Urinary bladder (tissue), 4 donors: ENCODE measurements around the gene ARMC8. TPM values are rescaled to one million over a fixed set of nuclear protein-coding genes. Genes with fewer than 3 reads are reported as not detected.
A peak's percentile ranks its signal among the peaks of the same experiment; 100 is the strongest.
"Not testable (repeated sequence)": the region's sequence is repeated elsewhere in the genome, so short reads cannot be mapped to it uniquely, and the experiment has no call there.

ENCODE experiments used
- DNase-seq: peaks from one replicate; pipeline ENCODE4 v3.0.0-alpha.2; 2015; ENCODE audit errors: extremely low spot score
- H3K27ac ChIP-seq: one replicate; pipeline ENCODE4 v1.5.1; 2013; ENCODE audit warnings: low read depth, mild to moderate bottlenecking, moderate library complexity
- H3K36me3 ChIP-seq: one replicate; pipeline ENCODE4 v1.6.1; 2013; ENCODE audit warnings: mild to moderate bottlenecking, moderate library complexity; ENCODE audit not compliant: insufficient read depth
- H3K4me1 ChIP-seq: one replicate; pipeline ENCODE4 v1.6.1; 2013; ENCODE audit warnings: mild to moderate bottlenecking, moderate library complexity; ENCODE audit not compliant: insufficient read depth
- H3K4me3 ChIP-seq: one replicate; pipeline ENCODE4 v1.5.1; 2013; ENCODE audit warnings: low read depth, low read length
- WGBS: extraction: QIAGEN DNeasy Blood & Tissue Kit; methylation state at CpG from one replicate; pipeline ENCODE4 v1.1.7; 2013; 5-methylcytosine and 5-hydroxymethylcytosine counted together
- polyA plus RNA-seq: library from polyadenylated mRNA; stranded (reverse); fragments of 200-250 nt; gene quantifications from one replicate; pipeline ENCODE4 v1.2.3, GENCODE V29; 2013
- total RNA-seq: library from RNA; depleted of rRNA; stranded (reverse); fragments of >200 nt; gene quantifications from one replicate; pipeline ENCODE4 v1.2.3, GENCODE V29; 2014
- donor health status: healthy with polysubstance abuse.
- donor health status: healthy.

Gene ARMC8
- total RNA-seq (83.3 TPM), polyA plus RNA-seq (33.0 TPM)

GRCh38 chr3:138187296-138188012, at the start of gene ARMC8:
Gene ARMC8, plus strand, starts transcription at chr3:138187301. Its CDS starts 254 bp downstream, at chr3:138187555.
- H3K4me1 ChIP-seq, result no peaks in the 10 kb centered on the region
- H3K36me3 ChIP-seq, result no peaks in the 10 kb centered on the region
- peak within 1 kb of the TSS; percentile 87 for H3K4me3 ChIP-seq
- peak within 1 kb of the TSS; percentile 95 for H3K27ac ChIP-seq
- under 1% methylated on average over 59 of the region's 59 CpGs for WGBS
- DNase-seq, result no peak

GRCh38 chr3:138137861-138138260, 49.2 kb upstream of the ARMC8 start:
- no peak overlapping the region for H3K27ac ChIP-seq
- WGBS, result 67% methylated on average over 2 of the region's 2 CpGs
- H3K4me1 ChIP-seq, result no peaks in the 10 kb centered on the region
- no peaks in the 10 kb centered on the region for H3K36me3 ChIP-seq
- no peak overlapping the region for H3K4me3 ChIP-seq
- no peak for DNase-seq

- Histone ChIP-seq H3K4me1 (no peaks in the 10 kb centered on the region), H3K36me3 (no peaks in the 10 kb centered on the region), H3K27ac (no peak overlapping the region), H3K4me3 (no peak overlapping the region)
- no peak for DNase-seq
- WGBS, result 34% methylated on average over 2 of the region's 2 CpGs
Measured at GRCh38 chr3:138139691-138140090, 47.4 kb upstream of the ARMC8 start.

GRCh38 chr3:138140940-138141339, 46.2 kb upstream of the ARMC8 start:
- no peak overlapping the region for H3K27ac ChIP-seq
- no peaks in the 10 kb centered on the region for H3K36me3 ChIP-seq
- H3K4me1 ChIP-seq, result no peaks in the 10 kb centered on the region
- DNase-seq, result no peak
- H3K4me3 ChIP-seq, result no peak overlapping the region

- DNase-seq, H3K4me1 ChIP-seq, H3K27ac ChIP-seq, H3K36me3 ChIP-seq, H3K4me3 ChIP-seq: not testable (repeated sequence)
- 79% methylated on average over 3 of the region's 3 CpGs for whole genome bisulfite sequencing
Measured at GRCh38 chr3:138142181-138142580, 44.9 kb upstream of the ARMC8 start.

GRCh38 chr3:138148503-138148902, 38.6 kb upstream of the ARMC8 start:
- no peaks in the 10 kb centered on the region for H3K36me3 ChIP-seq
- no peak overlapping the region for H3K27ac ChIP-seq
- WGBS, result 74% methylated on average over 4 of the region's 4 CpGs
- no peak for DNase-seq
- no peak overlapping the region for H3K4me3 ChIP-seq
- H3K4me1 ChIP-seq, result no peaks in the 10 kb centered on the region

- Histone ChIP-seq H3K36me3 (no peaks in the 10 kb centered on the region), H3K4me3 (no peak overlapping the region)
Measured at GRCh38 chr3:138154534-138154933, 32.6 kb upstream of the ARMC8 start.

GRCh38 chr3:138157743-138158142, 29.4 kb upstream of the ARMC8 start:
- WGBS, result 96% methylated on average over 4 of the region's 4 CpGs

More at GRCh38 chr3:138154534-138154933, 32.6 kb upstream of the ARMC8 start:
- DNase-seq, result no peak
- no peaks in the 10 kb centered on the region for H3K4me1 ChIP-seq
- no peak overlapping the region for H3K27ac ChIP-seq

GRCh38 chr3:138165061-138165460, 22.0 kb upstream of the ARMC8 start:
- WGBS, result 99% methylated on average over 2 of the region's 2 CpGs
- DNase-seq, result no peak
- Histone ChIP-seq H3K27ac (no peak overlapping the region), H3K4me1 (no peaks in the 10 kb centered on the region), H3K4me3 (no peak overlapping the region), H3K36me3 (peaks cover 10% of the 10 kb centered on the region)

More at GRCh38 chr3:138157743-138158142, 29.4 kb upstream of the ARMC8 start:
- DNase-seq, result no peak
- H3K4me1 ChIP-seq, result no peaks in the 10 kb centered on the region
- no peak overlapping the region for H3K27ac ChIP-seq
- H3K36me3 ChIP-seq, result no peaks in the 10 kb centered on the region
- no peak overlapping the region for H3K4me3 ChIP-seq

- DNase-seq, result no peak
- Histone ChIP-seq H3K36me3 (peaks cover 4% of the 10 kb centered on the region), H3K4me1 (no peaks in the 10 kb centered on the region), H3K4me3 (no peak overlapping the region), H3K27ac (no peak overlapping the region)
- 83% methylated on average over 2 of the region's 2 CpGs for WGBS
Measured at GRCh38 chr3:138172625-138173024, 14.5 kb upstream of the ARMC8 start.

- H3K27ac ChIP-seq, result no peak overlapping the region
Measured at GRCh38 chr3:138173769-138174420, 13.2 kb upstream of the ARMC8 start.

GRCh38 chr3:138174421-138175131, 12.5 kb upstream of the ARMC8 start, which contains the start of gene DBR1:
Gene DBR1, minus strand, starts transcription at chr3:138174921. Its CDS starts 126 bp downstream, at chr3:138174795.
- Histone ChIP-seq H3K4me3 (peak within 1 kb of the TSS; percentile 59), H3K27ac (peak within 1 kb of the TSS; percentile 46), H3K36me3 (peaks cover 1% of the 10 kb centered on the region), H3K4me1 (no peaks in the 10 kb centered on the region)
- under 1% methylated on average over 38 of the region's 38 CpGs for WGBS
- peak; percentile 81 for DNase-seq

More at GRCh38 chr3:138173769-138174420, 13.2 kb upstream of the ARMC8 start:
- no peaks in the 10 kb centered on the region for H3K4me1 ChIP-seq
- peaks cover 3% of the 10 kb centered on the region for H3K36me3 ChIP-seq
- WGBS, result 57% methylated on average over 13 of the region's 13 CpGs
- no peak for DNase-seq
- peak overlapping the region; percentile 59 for H3K4me3 ChIP-seq

- no peak overlapping the region for H3K27ac ChIP-seq
- no peak for DNase-seq
- 9% methylated on average over 2 of the region's 2 CpGs for whole genome bisulfite sequencing
Measured at GRCh38 chr3:138180375-138181029, 6.6 kb upstream of the ARMC8 start.

More at GRCh38 chr3:138180375-138181029, 6.6 kb upstream of the ARMC8 start:
- no peaks in the 10 kb centered on the region for H3K36me3 ChIP-seq
- no peak overlapping the region for H3K4me3 ChIP-seq
- no peaks in the 10 kb centered on the region for H3K4me1 ChIP-seq
